ENCODE measurements around the gene DMKN. TPM values are rescaled to one million over a fixed set of nuclear protein-coding genes. Genes with fewer than 3 reads are reported as not detected.
A peak's percentile ranks its signal among the peaks of the same experiment; 100 is the strongest.

The DMKN gene
- total RNA-seq, 1 donor, result 2.2 TPM

DNA sequence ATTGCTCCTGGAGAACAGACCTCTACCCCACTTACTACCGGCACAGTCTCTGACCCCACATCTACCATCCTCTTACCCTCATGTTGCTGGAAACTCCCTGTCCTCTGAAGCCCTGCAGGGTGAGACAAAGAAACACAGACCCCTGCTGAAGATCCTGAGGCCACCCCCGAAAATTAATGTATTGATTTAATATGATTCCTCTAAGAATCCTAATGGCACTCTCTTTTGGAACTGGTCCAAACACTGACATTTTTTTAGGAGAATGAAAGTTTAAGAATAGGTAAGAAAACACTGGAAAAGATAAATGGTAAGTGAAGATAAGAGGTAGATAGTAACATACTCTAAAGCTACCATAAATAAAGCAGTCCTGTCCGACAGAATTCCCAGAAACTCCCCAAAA, 5.3 kb downstream of the DMKN start:
- TF ChIP-seq, protein P1, sequence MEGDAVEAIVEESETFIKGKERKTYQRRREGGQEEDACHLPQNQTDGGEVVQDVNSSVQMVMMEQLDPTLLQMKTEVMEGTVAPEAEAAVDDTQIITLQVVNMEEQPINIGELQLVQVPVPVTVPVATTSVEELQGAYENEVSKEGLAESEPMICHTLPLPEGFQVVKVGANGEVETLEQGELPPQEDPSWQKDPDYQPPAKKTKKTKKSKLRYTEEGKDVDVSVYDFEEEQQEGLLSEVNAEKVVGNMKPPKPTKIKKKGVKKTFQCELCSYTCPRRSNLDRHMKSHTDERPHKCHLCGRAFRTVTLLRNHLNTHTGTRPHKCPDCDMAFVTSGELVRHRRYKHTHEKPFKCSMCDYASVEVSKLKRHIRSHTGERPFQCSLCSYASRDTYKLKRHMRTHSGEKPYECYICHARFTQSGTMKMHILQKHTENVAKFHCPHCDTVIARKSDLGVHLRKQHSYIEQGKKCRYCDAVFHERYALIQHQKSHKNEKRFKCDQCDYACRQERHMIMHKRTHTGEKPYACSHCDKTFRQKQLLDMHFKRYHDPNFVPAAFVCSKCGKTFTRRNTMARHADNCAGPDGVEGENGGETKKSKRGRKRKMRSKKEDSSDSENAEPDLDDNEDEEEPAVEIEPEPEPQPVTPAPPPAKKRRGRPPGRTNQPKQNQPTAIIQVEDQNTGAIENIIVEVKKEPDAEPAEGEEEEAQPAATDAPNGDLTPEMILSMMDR (IDR thresholded peaks at IDR 0.05; ENCODE audit: insufficient read depth, low read depth, low read length), result no peak
- H3K4me3 ChIP-seq (ENCODE audit: low read depth, low read length), result no peak overlapping the region
- DNase-seq (ENCODE audit: low read depth), result no peak

- DNase-seq (ENCODE audit: low read depth), result no peak
- TF ChIP-seq, protein P1 (IDR thresholded peaks at IDR 0.05; ENCODE audit: insufficient read depth, low read depth, low read length), result no peak
- H3K4me3 ChIP-seq (ENCODE audit: low read depth, low read length), result no peak overlapping the region
Observed at GRCh38 chr19:35507561-35507960, 5.9 kb downstream of the DMKN start.

GRCh38 chr19:35506011-35506410, 7.4 kb downstream of the DMKN start:
- H3K4me3 ChIP-seq (ENCODE audit: low read depth, low read length), result no peak overlapping the region
- DNase-seq (ENCODE audit: low read depth), result no peak
- TF ChIP-seq, protein P1 (IDR thresholded peaks at IDR 0.05; ENCODE audit: insufficient read depth, low read depth, low read length), result no peak

- H3K4me3 ChIP-seq (ENCODE audit: low read depth, low read length), result no peak overlapping the region
- DNase-seq (ENCODE audit: low read depth), result no peak
- TF ChIP-seq, protein P1 (IDR thresholded peaks at IDR 0.05; ENCODE audit: insufficient read depth, low read depth, low read length), result no peak
Observed at GRCh38 chr19:35502751-35503150, 10.7 kb downstream of the DMKN start.

- TF ChIP-seq, protein P1 (IDR thresholded peaks at IDR 0.05; ENCODE audit: insufficient read depth, low read depth, low read length), result no peak
- DNase-seq (ENCODE audit: low read depth), result peak; percentile 31
- no peak overlapping the region for H3K4me3 ChIP-seq (ENCODE audit: low read depth, low read length)
Observed at GRCh38 chr19:35501684-35502083, 11.8 kb downstream of the DMKN start.

DNA sequence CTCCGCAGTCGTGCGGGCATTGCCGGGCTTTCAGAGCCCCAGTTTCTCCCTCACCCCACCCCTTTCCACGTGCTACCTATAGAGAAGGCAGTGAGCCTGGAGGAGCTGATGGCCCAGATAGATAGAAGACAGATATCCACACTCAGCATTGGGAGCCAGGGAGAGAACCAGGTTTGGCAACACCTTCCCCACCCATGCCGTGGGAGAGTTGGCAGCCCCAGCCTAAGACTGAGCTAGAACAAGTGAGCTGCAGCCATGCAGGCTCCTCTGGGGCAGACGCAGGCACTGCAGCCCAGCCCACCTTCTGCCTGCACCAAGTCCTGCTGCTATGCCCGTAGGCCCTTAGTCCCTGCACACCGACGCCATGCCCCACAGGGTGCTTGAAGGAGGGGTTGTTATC, 12.8 kb downstream of the DMKN start:
- no peak overlapping the region for H3K4me3 ChIP-seq (ENCODE audit: low read depth, low read length)
- TF ChIP-seq, protein P1 (IDR thresholded peaks at IDR 0.05; ENCODE audit: insufficient read depth, low read depth, low read length), result no peak
- no peak for DNase-seq (ENCODE audit: low read depth)

GRCh38 chr19:35498984-35499527, 14.4 kb downstream of the DMKN start:
- TF ChIP-seq, protein P1 (IDR thresholded peaks at IDR 0.05; ENCODE audit: insufficient read depth, low read depth, low read length), result no peak
- no peak for DNase-seq (ENCODE audit: low read depth)
- H3K4me3 ChIP-seq (ENCODE audit: low read depth, low read length), result no peak overlapping the region
